Naive thymus-derived CD4-positive, alpha-beta T cell (primary cell): ENCODE results near the gene LIX1L. TPM values are rescaled to one million over a fixed set of nuclear protein-coding genes. Genes with fewer than 3 reads are reported as not detected.

Experiments used
- ATAC-seq: fragments of 150-1000 bp; cut with Tn5 transposase; 2 replicates; pipeline ENCODE4 v1.10.0; 2021; ENCODE audit warnings: mild to moderate bottlenecking, moderate library complexity
- CTCF ChIA-PET: fragments of 350-600 bp; sonication (Branson Sonifier 250); formaldehyde crosslinking; loops from one replicate; lab custom pipeline; 2021; ENCODE audit warnings: antibody characterized with exemption; lab: Charles Lee
- POLR2A ChIA-PET: fragments of 350-600 bp; sonication (Branson Sonifier 250); formaldehyde crosslinking; loops from one replicate; lab custom pipeline; 2021; ENCODE audit warnings: antibody characterized with exemption, inconsistent platforms; lab: Charles Lee
- DNase-seq, 9 donors: peaks; one replicate each; pipeline versions ENCODE4 v3.0.0 to v3.0.0-alpha.2; 2020 to 2022; ENCODE audit warnings: mixed read lengths in 1 of 9
- H3K27ac ChIP-seq: one replicate; pipeline ENCODE4 v1.7.0; 2013; ENCODE audit warnings: mild to moderate bottlenecking, low read depth, low read length, moderate library complexity
- H3K27me3 ChIP-seq, 2 donors: one replicate each; pipeline ENCODE4 v1.7.0; 2013; ENCODE audit warnings: low read length in 2 of 2, mild to moderate bottlenecking in 2 of 2, moderate library complexity in 2 of 2; ENCODE audit not compliant: control insufficient read depth in 2 of 2, insufficient read depth in 2 of 2
- H3K36me3 ChIP-seq, 3 experiments: 1 replicate in 2 of 3; 2 replicates in 1 of 3; pipeline ENCODE4 v1.7.0; 2013; ENCODE audit warnings: low read length in 3 of 3, mild to moderate bottlenecking in 3 of 3, moderate library complexity in 1 of 3; ENCODE audit not compliant: insufficient read depth in 3 of 3, control insufficient read depth in 2 of 3
- H3K4me1 ChIP-seq, 2 donors: one replicate each; pipeline ENCODE4 v1.7.0; 2013; ENCODE audit warnings: low read length in 2 of 2, mild to moderate bottlenecking in 2 of 2, moderate library complexity in 1 of 2; ENCODE audit not compliant: control insufficient read depth in 2 of 2, insufficient read depth in 2 of 2
- H3K4me3 ChIP-seq: 2 replicates; pipeline ENCODE4 v1.7.0; 2013; ENCODE audit warnings: mild to moderate bottlenecking, low read length
- H3K9me3 ChIP-seq, 3 experiments: 1 replicate in 2 of 3; 2 replicates in 1 of 3; pipeline ENCODE4 v1.7.0; 2013; ENCODE audit warnings: low read length in 3 of 3; ENCODE audit not compliant: control insufficient read depth in 2 of 3
- H3K27ac Mint-ChIP-seq, 9 donors: one replicate each; pipeline ENCODE4 v1.8.0; 2020 to 2022; ENCODE audit warnings: mixed read lengths in 9 of 9, mild to moderate bottlenecking in 8 of 9, moderate library complexity in 5 of 9, inconsistent platforms in 2 of 9
- H3K27me3 Mint-ChIP-seq, 5 donors: one replicate each; pipeline ENCODE4 v1.8.0; 2021 to 2022; ENCODE audit warnings: mixed read lengths in 5 of 5, mild to moderate bottlenecking in 1 of 5
- H3K36me3 Mint-ChIP-seq, 5 donors: one replicate each; pipeline ENCODE4 v1.8.0; 2020 to 2022; ENCODE audit warnings: mixed read lengths in 5 of 5, mild to moderate bottlenecking in 3 of 5, inconsistent platforms in 1 of 5
- H3K4me1 Mint-ChIP-seq, 7 donors: one replicate each; pipeline ENCODE4 v1.8.0; 2020 to 2022; ENCODE audit warnings: mixed read lengths in 7 of 7, mild to moderate bottlenecking in 3 of 7, inconsistent platforms in 1 of 7
- H3K4me3 Mint-ChIP-seq, 10 donors: one replicate each; pipeline ENCODE4 v1.8.0; 2020 to 2022; ENCODE audit warnings: mild to moderate bottlenecking in 10 of 10, mixed read lengths in 10 of 10, moderate library complexity in 6 of 10, inconsistent platforms in 2 of 10
- H3K9me3 Mint-ChIP-seq, 11 donors: one replicate each; pipeline ENCODE4 v1.8.0; 2020 to 2022; ENCODE audit warnings: mixed read lengths in 11 of 11, mild to moderate bottlenecking in 4 of 11, inconsistent platforms in 1 of 11, moderate library complexity in 1 of 11
- intact Hi-C, 2 donors: fragments of 100-400 bp; cut with micrococcal nuclease; formaldehyde crosslinking; loops; one replicate each; pipeline ENCODE4 v1.15.1; 2023
- polyA plus RNA-seq, 2 donors: library from polyadenylated mRNA; unstranded; fragments of 300-500 nt; fragmentation: Illumina TruSeq; gene quantifications; one replicate each; pipeline ENCODE4 v1.2.3, GENCODE V29; 2021
- total RNA-seq, 6 experiments: library from RNA in 5 of 6; stranded (reverse) in 5 of 6; gene quantifications; 1 replicate in 5 of 6; 2 replicates in 1 of 6; pipeline ENCODE4 v1.2.3 and lab custom pipeline; 2021 to 2026

LIX1L gene
- total and polyA plus RNA-seq, 7 experiments from 2014 or later, result 29.3 to 59.2 (median 33.9) TPM

GRCh38 chr1:145897969-145898368 lies 59.8 kb downstream of the LIX1L start:
- H3K9me3 Mint-ChIP-seq, result no peaks in the 10 kb centered on the region
- ATAC-seq, result no peak
- CTCF ChIA-PET, result no interaction called here
- H3K36me3 Mint-ChIP-seq, result peaks cover 0 to 30% (median 8%) of the 10 kb centered on the region in 5 donors
- Histone ChIP-seq H3K4me3 (no peak overlapping the region), H3K27me3 (no peaks in the 10 kb centered on the region), H3K27ac (no peak overlapping the region), H3K9me3 (no peaks in the 10 kb centered on the region), H3K4me1 (no peaks in the 10 kb centered on the region), H3K36me3 (peaks cover 0 to 10% (median 0%) of the 10 kb centered on the region in 3 experiments)
- DNase-seq, result no peak
- H3K27me3 Mint-ChIP-seq, result no peaks in the 10 kb centered on the region
- intact Hi-C loops, result no loop called here
- no peak overlapping the region for H3K4me3 Mint-ChIP-seq
- POLR2A ChIA-PET, result no interaction called here
- no peaks in the 10 kb centered on the region for H3K4me1 Mint-ChIP-seq
- H3K27ac Mint-ChIP-seq, result peak overlapping the region in 1 of 9 donors; percentile 36

- Mint-ChIP-seq H3K4me1 (peaks cover 0 to 4% (median 0%) of the 10 kb centered on the region in 7 donors), H3K27ac (peak overlapping the region in 1 of 9 donors; percentile 60), H3K27me3 (no peaks in the 10 kb centered on the region), H3K36me3 (peaks cover 0 to 18% (median 5%) of the 10 kb centered on the region in 5 donors), H3K4me3 (no peak overlapping the region), H3K9me3 (no peaks in the 10 kb centered on the region)
- ChIA-PET CTCF (interaction anchor here (0.6 to 1.1 kb wide), 6 partner anchors 17 to 148 kb away, joined by 3 to 6 read pairs (median 3); no protein-coding TSS in a partner anchor), POLR2A (no interaction called here)
- H3K9me3 ChIP-seq, result no peaks in the 10 kb centered on the region
- H3K27me3 ChIP-seq, result no peaks in the 10 kb centered on the region
- DNase-seq (no peak), ATAC-seq (no peak)
- no peaks in the 10 kb centered on the region for H3K4me1 ChIP-seq
- H3K36me3 ChIP-seq, result peaks cover 0 to 10% (median 0%) of the 10 kb centered on the region in 3 experiments
- H3K4me3 ChIP-seq, result no peak overlapping the region
- no peak overlapping the region for H3K27ac ChIP-seq
- intact Hi-C loops, result no loop called here
Measured at GRCh38 chr1:145895471-145895870, 62.3 kb downstream of the LIX1L start.

- DNase-seq, result no peak
- Histone ChIP-seq H3K27me3 (no peaks in the 10 kb centered on the region), H3K4me1 (no peaks in the 10 kb centered on the region), H3K9me3 (no peaks in the 10 kb centered on the region), H3K36me3 (peaks cover 0 to 6% (median 0%) of the 10 kb centered on the region in 3 experiments), H3K27ac (no peak overlapping the region), H3K4me3 (no peak overlapping the region)
- CTCF ChIA-PET, result interaction anchor here (0.8 to 2.3 kb wide), 8 partner anchors 9 to 116 kb away, joined by 3 to 6 read pairs (median 4); partner anchors contain the start of gene LIX1L
- Mint-ChIP-seq H3K27me3 (no peaks in the 10 kb centered on the region), H3K27ac (peak overlapping the region in 1 of 9 donors; percentile 17), H3K4me3 (no peak overlapping the region), H3K4me1 (peaks cover 0 to 4% (median 0%) of the 10 kb centered on the region in 7 donors), H3K36me3 (peaks cover 0 to 8% (median 4%) of the 10 kb centered on the region in 5 donors), H3K9me3 (no peaks in the 10 kb centered on the region)
- no peak for ATAC-seq
- intact Hi-C loops, result no loop called here
- POLR2A ChIA-PET, result interaction anchor here (0.6 to 2.7 kb wide), 4 partner anchors 10 to 119 kb away, joined by 3 to 10 read pairs (median 4); partner anchors contain the start of gene PEX11B
Measured at GRCh38 chr1:145893306-145894055, 64.3 kb downstream of the LIX1L start.

- Mint-ChIP-seq H3K4me1 (peaks cover 0 to 4% (median 0%) of the 10 kb centered on the region in 7 donors), H3K9me3 (no peaks in the 10 kb centered on the region), H3K27me3 (peaks cover 0 to 2% (median 0%) of the 10 kb centered on the region in 5 donors), H3K36me3 (peaks cover 0 to 5% (median 1%) of the 10 kb centered on the region in 5 donors), H3K4me3 (no peak overlapping the region), H3K27ac (no peak overlapping the region)
- DNase-seq (no peak), ATAC-seq (no peak)
- ChIA-PET CTCF (interaction anchor here (0.8 to 2.3 kb wide), 11 partner anchors 9 to 117 kb away, joined by 3 to 6 read pairs (median 4); partner anchors contain the start of genes ANKRD34A, LIX1L and POLR3GL), POLR2A (interaction anchor here (0.7 to 2.7 kb wide), 6 partner anchors 10 to 72 kb away, joined by 3 to 10 read pairs (median 4); partner anchors contain the start of genes ANKRD34A, NUDT17, PEX11B and POLR3GL)
- peaks cover 0 to 3% (median 0%) of the 10 kb centered on the region in 3 experiments for H3K36me3 ChIP-seq
- no peaks in the 10 kb centered on the region for H3K9me3 ChIP-seq
- no peak overlapping the region for H3K27ac ChIP-seq
- intact Hi-C loops, result loop anchor here in 1 of 2 donors (1.0 kb wide), 2 partner anchors 18 to 121 kb away; partner anchors contain the start of gene ITGA10
- no peaks in the 10 kb centered on the region for H3K27me3 ChIP-seq
- H3K4me1 ChIP-seq, result no peaks in the 10 kb centered on the region
- H3K4me3 ChIP-seq, result no peak overlapping the region
Measured at GRCh38 chr1:145892486-145893087, 65.2 kb downstream of the LIX1L start.

- ChIA-PET POLR2A (interaction anchor here (0.7 to 2.7 kb wide), 5 partner anchors 9 to 72 kb away, joined by 3 to 10 read pairs (median 4); partner anchors contain the start of genes ANKRD34A, NUDT17, PEX11B and POLR3GL), CTCF (interaction anchor here (0.6 to 2.3 kb wide), 11 partner anchors 9 to 122 kb away, joined by 3 to 11 read pairs (median 3); partner anchors contain the start of genes ANKRD34A, PIAS3 and POLR3GL)
- Histone ChIP-seq H3K27ac (no peak overlapping the region), H3K36me3 (no peaks in the 10 kb centered on the region), H3K4me1 (no peaks in the 10 kb centered on the region), H3K27me3 (no peaks in the 10 kb centered on the region), H3K4me3 (no peak overlapping the region), H3K9me3 (no peaks in the 10 kb centered on the region)
- DNase-seq, result peak; percentile 11 to 61 (median 33)
- Mint-ChIP-seq H3K4me3 (no peak overlapping the region), H3K27me3 (peaks cover 0 to 5% (median 0%) of the 10 kb centered on the region in 5 donors), H3K27ac (peak overlapping the region in 1 of 9 donors; percentile 36), H3K9me3 (no peaks in the 10 kb centered on the region), H3K4me1 (peaks cover 0 to 5% (median under 1%) of the 10 kb centered on the region in 7 donors), H3K36me3 (no peaks in the 10 kb centered on the region)
- intact Hi-C loops, result loop anchor here (1.0 kb wide), 4 partner anchors 18 to 121 kb away; partner anchors contain the start of genes ITGA10 (in 2 of the 2) and NUDT17 (in 1 of the 2)
- peak; percentile 76 for ATAC-seq
Measured at GRCh38 chr1:145891587-145892485, 66.0 kb downstream of the LIX1L start.
